HG02763 (cell line): ENCODE data around the gene SLC1A2.

ENCODE experiments used
- ATAC-seq: cut with Tn5 transposase; IDR thresholded peaks from one replicate; pipeline ENCODE4 v1.9.1; 2021; ENCODE audit warnings: mild to moderate bottlenecking, moderate library complexity; ENCODE audit not compliant: unreplicated experiment

SLC1A2 gene

GRCh38 chr11:35276396-35277145 is 142.8 kb downstream of the SLC1A2 start:
- no peak for ATAC-seq

DNA sequence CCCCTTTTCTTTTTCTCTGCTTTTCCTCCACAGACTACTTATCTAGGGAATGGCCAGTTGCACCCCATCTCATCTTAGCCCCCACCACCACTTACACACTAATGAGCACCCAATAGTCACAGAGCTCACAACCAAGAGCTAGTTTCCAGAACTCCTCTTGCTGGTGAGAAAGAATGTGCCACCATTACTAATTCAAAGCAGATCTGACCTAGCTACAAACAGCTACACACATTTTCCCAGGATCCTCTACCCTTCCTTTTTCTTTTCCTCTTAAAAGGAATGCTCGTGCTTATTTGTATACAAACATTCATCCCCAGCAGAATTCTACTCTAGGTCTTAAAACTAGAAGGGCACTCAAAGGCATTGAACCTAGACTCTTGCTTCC is 143.6 kb downstream of the SLC1A2 start:
- ATAC-seq: no peak

DNA sequence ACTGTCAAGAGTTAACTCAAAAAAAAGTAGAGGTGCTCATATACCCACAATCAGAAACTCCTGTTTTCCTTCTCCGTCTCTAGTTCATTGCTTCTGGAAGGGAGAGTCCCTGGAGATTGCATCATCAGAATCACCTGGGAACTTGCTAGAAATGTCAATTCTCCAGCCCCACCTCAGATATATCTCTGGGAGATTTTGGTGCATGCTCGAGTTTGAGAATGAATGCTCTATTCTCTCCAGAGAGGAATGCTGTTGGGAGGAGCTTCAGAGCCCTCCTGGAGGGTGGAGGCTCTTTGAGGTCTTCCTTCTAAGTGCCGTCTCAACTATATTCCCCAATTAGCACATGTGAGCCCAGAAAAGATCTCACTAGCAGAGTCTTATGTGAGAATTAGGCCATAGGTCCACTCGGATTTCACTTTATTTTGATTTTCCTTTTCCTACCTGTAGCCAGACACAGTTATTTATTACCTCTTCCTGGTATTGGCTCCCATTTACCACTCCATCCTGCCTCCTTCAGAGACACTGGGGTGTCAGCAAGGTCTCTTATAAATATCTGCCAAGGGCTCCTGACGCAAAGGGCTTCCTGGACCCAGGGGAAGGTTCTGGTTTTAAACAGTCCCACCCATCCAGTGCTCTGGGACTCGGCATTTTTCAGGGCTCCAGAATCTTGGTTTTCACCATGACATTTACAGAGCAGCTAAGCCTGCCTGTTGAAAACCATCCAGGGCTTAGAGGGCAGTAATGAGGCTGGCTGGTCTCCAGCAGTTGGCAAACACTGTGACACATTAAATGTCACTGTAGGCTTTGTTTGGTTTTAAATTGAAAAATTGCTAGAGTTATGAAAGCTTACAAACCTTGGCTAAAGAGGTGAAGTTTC is 144.2 kb downstream of the SLC1A2 start:
- ATAC-seq: no peak

DNA sequence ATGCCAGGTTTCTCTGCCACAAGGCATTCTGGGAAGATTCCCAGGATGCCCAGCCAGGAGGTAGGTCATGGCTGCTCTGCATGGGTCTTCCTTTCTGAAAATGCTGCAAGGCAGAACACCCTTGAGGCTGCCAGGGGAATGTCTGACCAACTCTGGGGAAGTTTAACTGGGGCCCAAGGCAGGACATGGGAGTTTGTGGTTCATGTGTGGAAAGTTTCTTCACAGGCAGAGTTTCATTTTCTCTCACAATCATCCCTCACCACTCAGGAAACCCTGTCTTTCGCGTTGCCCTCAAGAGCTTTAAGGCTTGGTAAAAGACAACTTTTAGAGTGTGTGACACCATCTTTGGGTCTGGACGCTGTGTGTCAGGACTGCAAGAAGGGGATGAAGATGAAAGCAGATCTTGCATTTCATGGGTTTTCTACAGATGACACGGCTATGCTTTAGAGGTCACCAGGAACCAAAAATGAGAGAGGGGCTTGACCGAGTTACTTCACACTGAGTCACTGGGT is 146.9 kb downstream of the SLC1A2 start:
- ATAC-seq: peak; percentile 91

DNA sequence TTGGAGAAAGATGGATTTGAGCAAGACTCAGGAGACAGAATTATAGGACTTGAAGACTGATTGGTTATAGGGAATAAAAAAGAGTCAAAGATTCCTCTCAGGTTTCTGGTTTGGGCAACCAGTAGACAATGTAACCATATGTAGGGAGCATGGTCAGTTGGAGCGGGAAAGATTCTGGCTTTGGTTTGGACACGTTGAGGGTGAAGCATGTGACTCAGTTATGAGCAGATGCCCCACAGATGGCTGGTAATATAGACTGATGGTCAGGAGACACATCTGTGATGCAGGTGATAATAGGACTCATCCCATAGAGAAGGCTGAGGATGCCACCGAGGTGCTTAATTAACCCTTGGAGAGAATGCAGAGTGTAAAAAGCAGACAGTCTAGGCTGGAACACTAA is 148.3 kb downstream of the SLC1A2 start:
- no peak for ATAC-seq

DNA sequence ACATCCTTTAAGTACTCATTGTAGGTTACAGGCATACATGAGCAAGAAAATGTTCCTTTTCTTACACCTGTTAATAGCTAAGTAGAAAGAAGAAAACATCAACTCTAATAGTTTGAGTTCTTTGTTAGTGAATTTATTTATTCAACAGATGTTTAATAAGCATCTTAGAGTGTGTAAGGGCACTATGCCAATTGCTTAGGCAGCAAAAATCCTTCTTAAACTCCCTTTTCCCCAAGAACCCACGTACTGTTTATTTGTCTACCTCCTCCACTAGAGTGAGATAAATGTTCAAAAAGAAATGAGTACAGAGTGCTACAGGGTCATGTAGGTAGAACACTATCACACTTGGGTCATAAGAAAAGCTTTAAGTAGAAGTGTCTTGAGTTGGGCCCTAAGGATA is 149.0 kb downstream of the SLC1A2 start:
- ATAC-seq: no peak

DNA sequence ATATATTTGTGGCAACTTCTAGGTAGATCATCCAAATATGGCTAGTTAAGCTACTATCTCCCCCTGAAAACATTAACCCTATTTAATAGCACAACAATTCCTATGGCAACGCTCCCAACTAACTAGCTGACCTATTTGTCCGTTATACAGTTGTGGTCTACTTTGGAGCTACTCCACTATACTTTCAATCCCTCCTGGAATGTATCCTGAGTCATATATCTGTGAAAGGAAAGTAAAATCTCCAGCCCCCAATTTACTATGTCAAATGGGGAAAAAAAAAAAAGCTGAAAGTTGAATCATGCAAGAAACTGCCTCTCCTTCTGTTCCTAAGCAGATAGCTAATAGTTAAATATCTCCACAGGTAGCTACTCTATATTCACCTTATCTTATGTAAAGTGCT is 151.9 kb downstream of the SLC1A2 start:
- ATAC-seq: no peak

DNA sequence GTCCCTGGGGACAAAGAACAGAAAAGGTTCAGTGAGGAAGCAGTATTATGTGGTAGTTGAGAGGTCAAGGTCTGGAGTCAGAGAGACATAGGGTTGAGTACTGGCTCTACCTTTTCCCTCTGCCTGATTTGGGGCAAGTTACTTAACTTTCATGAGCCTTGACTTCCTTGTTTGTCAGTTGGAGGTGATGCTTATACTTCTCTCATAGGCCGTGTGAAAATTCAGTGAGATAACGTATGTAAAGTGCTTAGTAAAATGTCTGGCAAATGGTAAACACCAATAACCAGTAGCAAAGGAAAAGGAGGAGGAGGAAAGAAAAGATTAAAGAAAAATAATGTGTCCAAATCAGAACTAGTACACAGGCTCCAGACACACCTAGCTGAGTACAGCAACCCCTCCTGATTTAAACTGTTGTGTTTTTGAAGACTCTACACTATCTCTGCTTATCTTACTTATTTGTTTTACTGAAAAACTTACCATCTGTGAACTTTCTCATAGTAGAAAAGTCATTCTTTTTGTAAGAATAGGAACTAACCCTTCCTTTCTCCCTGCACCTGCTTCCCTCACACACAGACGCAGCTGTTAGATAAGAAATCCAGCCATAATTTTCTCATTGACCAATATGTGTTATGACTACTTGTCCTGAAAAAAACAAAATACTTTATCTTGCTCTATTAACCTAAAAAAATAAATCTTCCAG is 153.5 kb downstream of the SLC1A2 start:
- ATAC-seq: no peak

DNA sequence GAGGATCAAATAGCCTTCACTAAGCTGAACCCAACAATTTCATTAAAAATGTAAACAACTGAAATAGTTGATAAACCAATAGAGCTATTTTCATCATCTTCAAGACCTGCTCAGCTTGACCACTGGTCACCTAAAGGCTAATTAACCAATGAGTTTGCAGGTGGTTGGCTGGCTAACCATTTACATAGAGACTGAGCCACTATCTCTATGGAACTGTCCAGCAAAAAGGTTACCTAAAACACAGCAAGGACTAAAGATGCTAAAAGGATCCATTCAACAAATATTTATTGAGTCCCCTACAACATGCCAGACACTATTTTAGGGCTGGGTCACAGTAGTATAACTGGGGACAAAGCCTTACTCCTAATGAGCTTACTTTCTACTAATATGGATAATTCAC is 156.6 kb downstream of the SLC1A2 start:
- ATAC-seq: no peak

- ATAC-seq: no peak
These were observed 157.3 kb downstream of the SLC1A2 start for GRCh38 chr11:35262056-35262455.

DNA sequence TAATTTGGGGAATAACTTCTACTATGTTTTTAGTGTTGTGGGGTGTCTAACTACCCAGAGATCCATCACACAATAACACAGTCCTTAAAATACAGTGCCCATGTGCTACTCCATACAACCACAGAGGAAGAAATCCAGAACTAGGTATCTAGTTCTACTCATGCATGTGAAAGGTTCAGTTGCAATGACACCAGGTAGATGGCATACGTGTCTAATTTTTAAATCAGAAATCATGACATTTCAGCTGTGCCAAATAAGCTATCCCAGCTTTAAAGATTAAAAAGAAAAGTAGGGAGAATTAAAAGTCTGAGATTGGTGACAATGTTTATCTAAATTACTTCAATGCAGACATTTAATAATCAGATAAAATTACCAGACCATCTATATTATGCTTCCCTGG is 158.2 kb downstream of the SLC1A2 start:
- ATAC-seq: no peak

GRCh38 chr11:35260342-35260985 is 158.9 kb downstream of the SLC1A2 start:
- no peak for ATAC-seq

- ATAC-seq: no peak
These were observed 159.8 kb downstream of the SLC1A2 start for GRCh38 chr11:35259529-35259928.

GRCh38 chr11:35257281-35257680 is 162.1 kb downstream of the SLC1A2 start:
- peak; percentile 99 for ATAC-seq

- ATAC-seq: no peak
These were observed 163.1 kb downstream of the SLC1A2 start for GRCh38 chr11:35256296-35256695.

- ATAC-seq: no peak
These were observed 163.8 kb downstream of the SLC1A2 start for GRCh38 chr11:35255514-35255913.

GRCh38 chr11:35253237-35253636 is 166.1 kb downstream of the SLC1A2 start:
- no peak for ATAC-seq

DNA sequence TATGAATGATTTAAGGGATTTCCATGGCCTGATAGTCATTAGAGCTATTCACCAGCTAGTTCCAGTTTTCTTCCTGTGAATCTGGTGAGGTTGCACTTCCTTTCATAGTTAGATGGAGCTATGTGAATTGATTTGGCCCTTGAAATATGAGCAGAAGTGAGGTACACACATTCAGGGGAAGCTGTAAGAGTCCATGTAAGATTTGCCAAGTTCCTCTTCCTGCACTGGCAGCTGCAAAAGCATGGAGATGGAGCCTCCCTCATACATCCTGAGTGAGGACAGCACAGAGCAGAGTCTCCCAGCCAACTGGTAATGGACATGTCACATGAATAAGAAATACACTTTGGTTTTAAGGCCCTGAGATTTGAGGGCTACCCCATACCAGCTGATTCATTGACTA is 168.7 kb downstream of the SLC1A2 start:
- no peak for ATAC-seq

DNA sequence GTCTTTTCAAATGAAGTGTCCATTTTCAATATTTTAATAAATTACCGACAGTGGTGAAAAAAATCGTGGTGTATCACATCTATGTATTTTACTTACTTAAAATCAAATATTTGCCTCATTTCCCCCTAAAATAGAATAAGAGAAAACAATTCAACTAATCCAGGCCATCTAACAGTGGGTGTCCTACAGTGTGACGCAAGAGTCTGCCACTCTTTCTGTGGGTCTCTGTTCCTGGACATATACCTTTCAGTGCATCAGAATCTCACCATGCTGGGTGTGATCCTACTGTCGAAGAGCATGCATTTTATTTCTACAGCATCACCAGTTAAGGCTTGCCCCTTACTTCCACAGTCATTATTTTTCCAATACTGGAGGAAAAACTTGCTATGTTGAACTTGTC is 169.2 kb downstream of the SLC1A2 start:
- ATAC-seq: no peak

- no peak for ATAC-seq
These were observed 170.6 kb downstream of the SLC1A2 start for GRCh38 chr11:35248558-35249323.
